RWPE2 (cell line): Measurements from ENCODE around the gene PPM1G.

Experiments used
- ATAC-seq: fragments of 200-7000 bp; cut with Tn5 transposase; 3 replicates; pipeline ENCODE4 v1.9.1; 2021; ENCODE audit warnings: low read depth
- DNase-seq: peaks from one replicate; pipeline ENCODE4 v3.0.0-alpha.2; 2020; ENCODE audit warnings: low spot score
- H3K27ac ChIP-seq: fragments of 450-650 bp; 2 replicates; pipeline ENCODE4 v1.5.1; 2017; ENCODE audit warnings: mild to moderate bottlenecking; ENCODE audit not compliant: poor library complexity, severe bottlenecking
- H3K27me3 ChIP-seq: fragments of 250-450 bp; sonication (Bioruptor Pico); 2 replicates; pipeline ENCODE4 v1.5.1; 2021; ENCODE audit warnings: mild to moderate bottlenecking, moderate library complexity; ENCODE audit not compliant: insufficient read depth, poor library complexity, severe bottlenecking
- H3K36me3 ChIP-seq: fragments of 250-450 bp; sonication (Bioruptor Pico); 2 replicates; pipeline ENCODE4 v1.5.1; 2020; ENCODE audit warnings: low read depth, mild to moderate bottlenecking, moderate library complexity
- H3K4me1 ChIP-seq: fragments of 250-450 bp; sonication (Bioruptor Pico); 2 replicates; pipeline ENCODE4 v1.5.1; 2021; ENCODE audit warnings: mild to moderate bottlenecking, moderate library complexity; ENCODE audit not compliant: insufficient read depth, poor library complexity, severe bottlenecking
- H3K4me3 ChIP-seq: fragments of 250-450 bp; sonication (Bioruptor Pico); 2 replicates; pipeline ENCODE4 v1.5.1; 2021; ENCODE audit warnings: mild to moderate bottlenecking, moderate library complexity; ENCODE audit not compliant: severe bottlenecking
- H3K9me3 ChIP-seq: fragments of 250-450 bp; sonication (Bioruptor Pico); 2 replicates; pipeline ENCODE4 v1.5.1; 2021; ENCODE audit warnings: mild to moderate bottlenecking, moderate library complexity; ENCODE audit not compliant: severe bottlenecking
- TF ChIP-seq, protein P1 (sequence below): fragments of 450-650 bp; IDR thresholded peaks from one replicate; pipeline ENCODE4 v1.5.1; 2017; ENCODE audit warnings: mild to moderate bottlenecking, moderate library complexity; ENCODE audit not compliant: poor library complexity, severe bottlenecking

The PPM1G gene

DNA sequence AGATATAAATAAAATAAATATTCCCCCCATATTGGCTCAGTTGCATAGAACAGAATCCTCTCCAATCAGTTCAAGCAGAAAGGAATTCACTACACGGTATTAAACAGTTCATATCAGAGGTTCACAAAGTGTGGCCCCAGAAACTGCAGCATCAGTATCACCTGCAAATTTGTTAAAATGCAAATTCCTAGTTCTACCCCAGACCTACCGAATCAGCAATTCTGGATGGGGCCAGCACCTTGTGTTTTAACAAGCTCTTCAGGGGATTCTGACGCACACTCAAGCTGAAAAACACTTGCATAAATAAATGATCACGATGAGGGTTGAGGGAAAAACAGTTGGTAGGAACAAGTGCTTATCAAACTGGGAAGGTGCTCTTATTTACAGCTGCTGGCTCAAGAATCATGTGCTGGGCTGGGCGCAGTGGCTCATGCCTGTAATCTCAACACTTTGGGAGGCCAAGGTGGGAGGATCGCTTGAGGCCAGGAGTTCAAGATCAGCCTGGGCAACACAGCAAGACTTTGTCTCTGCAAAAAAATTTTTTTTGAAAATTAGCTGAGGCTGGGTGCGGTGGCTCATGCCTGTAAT is 59.2 kb downstream of the PPM1G start:
- peaks cover 11% of the 10 kb centered on the region for H3K4me1 ChIP-seq
- no peaks in the 10 kb centered on the region for H3K9me3 ChIP-seq
- ATAC-seq (no peak), DNase-seq (no peak)
- H3K27me3 ChIP-seq, result no peaks in the 10 kb centered on the region
- TF ChIP-seq, protein P1, sequence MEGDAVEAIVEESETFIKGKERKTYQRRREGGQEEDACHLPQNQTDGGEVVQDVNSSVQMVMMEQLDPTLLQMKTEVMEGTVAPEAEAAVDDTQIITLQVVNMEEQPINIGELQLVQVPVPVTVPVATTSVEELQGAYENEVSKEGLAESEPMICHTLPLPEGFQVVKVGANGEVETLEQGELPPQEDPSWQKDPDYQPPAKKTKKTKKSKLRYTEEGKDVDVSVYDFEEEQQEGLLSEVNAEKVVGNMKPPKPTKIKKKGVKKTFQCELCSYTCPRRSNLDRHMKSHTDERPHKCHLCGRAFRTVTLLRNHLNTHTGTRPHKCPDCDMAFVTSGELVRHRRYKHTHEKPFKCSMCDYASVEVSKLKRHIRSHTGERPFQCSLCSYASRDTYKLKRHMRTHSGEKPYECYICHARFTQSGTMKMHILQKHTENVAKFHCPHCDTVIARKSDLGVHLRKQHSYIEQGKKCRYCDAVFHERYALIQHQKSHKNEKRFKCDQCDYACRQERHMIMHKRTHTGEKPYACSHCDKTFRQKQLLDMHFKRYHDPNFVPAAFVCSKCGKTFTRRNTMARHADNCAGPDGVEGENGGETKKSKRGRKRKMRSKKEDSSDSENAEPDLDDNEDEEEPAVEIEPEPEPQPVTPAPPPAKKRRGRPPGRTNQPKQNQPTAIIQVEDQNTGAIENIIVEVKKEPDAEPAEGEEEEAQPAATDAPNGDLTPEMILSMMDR, result no peak
- peaks cover 33% of the 10 kb centered on the region for H3K36me3 ChIP-seq
- no peak overlapping the region for H3K27ac ChIP-seq
- H3K4me3 ChIP-seq, result no peak overlapping the region

- no peak for ATAC-seq
- no peak overlapping the region for H3K27ac ChIP-seq
These were observed 61.8 kb downstream of the PPM1G start for GRCh38 chr2:27347641-27348040.

GRCh38 chr2:27336173-27336572 is 73.2 kb downstream of the PPM1G start:
- Histone ChIP-seq H3K9me3 (no peaks in the 10 kb centered on the region), H3K27me3 (no peaks in the 10 kb centered on the region), H3K36me3 (peaks cover 74% of the 10 kb centered on the region), H3K4me3 (no peak overlapping the region), H3K27ac (no peak overlapping the region), H3K4me1 (no peaks in the 10 kb centered on the region)
- no peak for DNase-seq
- TF ChIP-seq, protein P1, result no peak
- no peak for ATAC-seq

More at GRCh38 chr2:27347641-27348040, 61.8 kb downstream of the PPM1G start:
- H3K36me3 ChIP-seq, result peaks cover 34% of the 10 kb centered on the region
- H3K4me1 ChIP-seq, result no peaks in the 10 kb centered on the region
- DNase-seq, result no peak
- TF ChIP-seq, protein P1, result no peak
- H3K9me3 ChIP-seq, result no peaks in the 10 kb centered on the region
- no peaks in the 10 kb centered on the region for H3K27me3 ChIP-seq
- H3K4me3 ChIP-seq, result no peak overlapping the region

DNA sequence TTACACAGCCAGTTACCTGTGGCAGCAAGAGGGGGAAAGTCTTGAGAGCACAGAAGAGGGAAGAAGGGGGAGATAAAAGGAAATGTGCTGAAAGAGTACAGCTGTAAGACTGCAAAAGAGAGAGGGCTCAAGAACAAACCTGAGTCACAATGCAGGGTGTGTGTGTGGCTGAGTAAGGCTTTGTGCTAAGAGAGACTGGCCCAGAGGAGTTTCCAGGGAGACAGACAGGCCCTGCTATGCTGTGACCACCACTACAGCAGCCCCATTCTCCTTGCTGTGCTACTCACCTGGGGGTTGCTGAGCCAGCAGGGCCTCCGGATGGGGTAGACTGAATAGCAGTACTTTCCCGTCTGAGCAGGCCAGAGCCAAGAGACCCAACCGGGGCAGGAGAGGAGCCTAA is 74.1 kb downstream of the PPM1G start:
- no peak overlapping the region for H3K27ac ChIP-seq
- TF ChIP-seq, protein P1, result no peak
- no peaks in the 10 kb centered on the region for H3K9me3 ChIP-seq
- H3K27me3 ChIP-seq, result no peaks in the 10 kb centered on the region
- no peaks in the 10 kb centered on the region for H3K4me1 ChIP-seq
- H3K4me3 ChIP-seq, result no peak overlapping the region
- no peak for ATAC-seq
- DNase-seq, result no peak
- H3K36me3 ChIP-seq, result peaks cover 73% of the 10 kb centered on the region
